GM18517 (cell line): ENCODE data around the gene PARP3.

Experiments used
- ATAC-seq: cut with Tn5 transposase; IDR thresholded peaks from one replicate; pipeline ENCODE4 v1.9.1; 2021; ENCODE audit warnings: mild to moderate bottlenecking, moderate library complexity; ENCODE audit not compliant: unreplicated experiment

PARP3 gene

GRCh38 chr3:51966016-51966415 lies 23.9 kb downstream of the PARP3 start:
- no peak for ATAC-seq

GRCh38 chr3:51966486-51966885 lies 24.3 kb downstream of the PARP3 start:
- no peak for ATAC-seq

- ATAC-seq: no peak
Measured at GRCh38 chr3:51966922-51967383, 24.8 kb downstream of the PARP3 start.

- no peak for ATAC-seq
Measured at GRCh38 chr3:51967384-51968169, 25.4 kb downstream of the PARP3 start, which contains the start of gene PCBP4. PCBP4 (minus strand) TSS chr3:51967454; CDS start chr3:51961240, 6,214 bp downstream.

GRCh38 chr3:51968170-51968775 lies 26.1 kb downstream of the PARP3 start:
- ATAC-seq: no peak

GRCh38 chr3:51968883-51969678 lies 26.9 kb downstream of the PARP3 start:
- ATAC-seq: no peak

GRCh38 chr3:51969841-51970240 lies 27.7 kb downstream of the PARP3 start:
- no peak for ATAC-seq

GRCh38 chr3:51970606-51971300 lies 28.6 kb downstream of the PARP3 start:
- ATAC-seq: no peak

- no peak for ATAC-seq
Measured at GRCh38 chr3:51971350-51971749, 29.2 kb downstream of the PARP3 start.

GRCh38 chr3:51974277-51974962 lies 32.3 kb downstream of the PARP3 start:
- ATAC-seq: peak; percentile 9

- peak; percentile 52 for ATAC-seq
Measured at GRCh38 chr3:51974963-51975851, 33.0 kb downstream of the PARP3 start, which contains the start of gene ABHD14A. ABHD14A (plus strand) TSS chr3:51975064; CDS start chr3:51975136, 72 bp downstream.

GRCh38 chr3:51975852-51976549 lies 33.8 kb downstream of the PARP3 start:
- no peak for ATAC-seq

- ATAC-seq: no peak
Measured at GRCh38 chr3:51977446-51978142, 35.4 kb downstream of the PARP3 start.

GRCh38 chr3:51978143-51978502 lies 36.0 kb downstream of the PARP3 start:
- ATAC-seq: no peak

GRCh38 chr3:51980253-51980652 lies 38.1 kb downstream of the PARP3 start:
- ATAC-seq: no peak

- ATAC-seq: peak; percentile 48
Measured at GRCh38 chr3:51982352-51982837, 40.2 kb downstream of the PARP3 start.

GRCh38 chr3:51982838-51983577 lies 40.8 kb downstream of the PARP3 start, which contains the start of gene ACY1:
ACY1 (plus strand) TSS chr3:51983535; CDS start chr3:51984065, 530 bp downstream.
- ATAC-seq: peak; percentile 62
